GM12878 (cell line): Measurements from ENCODE around the gene BCAR3. TPM values are rescaled to one million over a fixed set of nuclear protein-coding genes. Genes with fewer than 3 reads are reported as not detected.

Experiments used
- ATAC-seq: fragments of 200-7000 bp; cut with Tn5 transposase; 3 replicates; pipeline ENCODE4 v1.9.1; 2020; ENCODE audit warnings: mild to moderate bottlenecking, moderate library complexity
- BruUV-seq: library from RNA; stranded (reverse); fragments of 400-500 nt; replicated peaks from 2 replicates; lab custom pipeline; 2021; lab: Mats Ljungman, UMichigan
- CTCF ChIA-PET: fragments of 300-600 bp; sonication (Branson Sonifier 250); formaldehyde crosslinking; extraction: SDS; loops from one replicate; lab custom pipeline; 2021; ENCODE audit warnings: inconsistent platforms; lab: Yijun Ruan, JAX
- POLR2A ChIA-PET: fragments of 350-600 bp; formaldehyde crosslinking; extraction: SDS; loops from one replicate; lab custom pipeline; 2021; ENCODE audit warnings: inconsistent platforms; lab: Charles Lee
- RAD21 ChIA-PET: fragments of 300-600 bp; sonication (Branson Sonifier 250); formaldehyde crosslinking; loops from one replicate; lab custom pipeline; 2023; ENCODE audit warnings: antibody characterized with exemption; ENCODE audit not compliant: unreplicated experiment; lab: Charles Lee
- SMC1A ChIA-PET: fragments of 300-600 bp; sonication (Branson Sonifier 250); formaldehyde crosslinking; loops from one replicate; lab custom pipeline; 2023; ENCODE audit not compliant: unreplicated experiment, uncharacterized antibody; lab: Charles Lee
- DNase-seq: peaks from one replicate; pipeline ENCODE4 v3.0.0-alpha.2; 2011; ENCODE audit warnings: low read depth, low spot score
- FAIRE-seq: peaks from 3 replicates; lab custom pipeline; 2011; peaks lifted over from hg19 to GRCh38; lab: Jason Lieb, UNC
- H2AFZ ChIP-seq: 2 replicates; pipeline ENCODE4 v1.6.0; 2011; ENCODE audit warnings: low read depth, low read length, control low read depth; ENCODE audit not compliant: control insufficient read depth
- H3K27ac ChIP-seq: 2 replicates; pipeline ENCODE4 v1.5.1; 2011; ENCODE audit warnings: control low read depth; ENCODE audit not compliant: control insufficient read depth, insufficient read depth
- H3K27me3 ChIP-seq, 2 experiments: replicated peaks in 1 of 2; 2 replicates each; pipeline versions ENCODE4 v1.6.0 to v1.6.1; 2011; ENCODE audit warnings: low read length in 1 of 2; ENCODE audit not compliant: control insufficient read depth in 2 of 2, insufficient read depth in 2 of 2
- H3K36me3 ChIP-seq, 2 experiments: 2 replicates each; pipeline ENCODE4 v1.5.1; 2011; ENCODE audit warnings: low read length in 1 of 2; ENCODE audit not compliant: control insufficient read depth in 2 of 2, insufficient read depth in 2 of 2
- H3K4me1 ChIP-seq: 2 replicates; pipeline ENCODE4 v1.6.1; 2011; ENCODE audit warnings: mild to moderate bottlenecking, low read length, moderate library complexity, mixed read lengths; ENCODE audit not compliant: control insufficient read depth, insufficient read depth
- H3K4me2 ChIP-seq: 2 replicates; pipeline ENCODE4 v1.6.0; 2011; ENCODE audit warnings: control low read depth; ENCODE audit not compliant: control insufficient read depth, insufficient read depth
- H3K4me3 ChIP-seq: fragments of 200-600 bp; sonication (generic); 2 replicates; pipeline ENCODE4 v1.5.1; 2016
- H3K79me2 ChIP-seq: 2 replicates; pipeline ENCODE4 v1.6.0; 2011; ENCODE audit warnings: low read length; ENCODE audit not compliant: control insufficient read depth, insufficient read depth
- H3K9ac ChIP-seq: 2 replicates; pipeline ENCODE4 v1.8.0; 2011; ENCODE audit warnings: low read length, control low read depth, mixed read lengths; ENCODE audit not compliant: control insufficient read depth, insufficient read depth
- H3K9me3 ChIP-seq: replicated peaks from 3 replicates; pipeline ENCODE4 v1.5.1; 2011; ENCODE audit warnings: mild to moderate bottlenecking, low read length; ENCODE audit not compliant: control insufficient read depth, insufficient read depth
- H4K20me1 ChIP-seq: 2 replicates; pipeline ENCODE4 v1.6.0; 2011; ENCODE audit not compliant: control insufficient read depth, insufficient read depth
- CREB1 ChIP-seq: IDR thresholded peaks from 2 replicates; pipeline ENCODE4 v1.6.1; 2012; ENCODE audit warnings: low read depth, mild to moderate bottlenecking, inconsistent platforms
- EP300 ChIP-seq, 2 experiments: fragments of 150-350 bp in 1 of 2; IDR thresholded peaks; 2 replicates each; pipeline ENCODE4 v1.6.1; 2011 to 2012; ENCODE audit warnings: low read depth in 2 of 2, low read length in 2 of 2, borderline replicate concordance in 1 of 2, improper control_type of control experiment in 1 of 2, inconsistent platforms in 1 of 2; ENCODE audit not compliant: control insufficient read depth in 1 of 2
- FOS ChIP-seq: IDR thresholded peaks from 3 replicates; pipeline ENCODE4 v1.6.1; 2011; ENCODE audit warnings: borderline replicate concordance; ENCODE audit not compliant: insufficient read length; ENCODE audit errors: extremely low read depth
- HDAC2 ChIP-seq: fragments of 200-600 bp; sonication (generic); IDR thresholded peaks from 2 replicates; pipeline ENCODE4 v1.6.1; 2017
- KAT2A ChIP-seq: conservative IDR thresholded peaks from 2 replicates; pipeline ENCODE4 v1.6.1; 2011; ENCODE audit warnings: low read depth, low read length; ENCODE audit not compliant: control insufficient read depth
- MXI1 ChIP-seq: fragments of 150-350 bp; IDR thresholded peaks from 2 replicates; pipeline ENCODE4 v1.6.1; 2011; ENCODE audit warnings: low read depth, mild to moderate bottlenecking, inconsistent platforms, low read length, improper control_type of control experiment
- PAX5 ChIP-seq: IDR thresholded peaks from 2 replicates; pipeline ENCODE4 v1.6.1; 2011; ENCODE audit warnings: low read depth, low read length, borderline replicate concordance
- SIX5 ChIP-seq: IDR thresholded peaks from 2 replicates; pipeline ENCODE4 v1.6.1; 2011; ENCODE audit warnings: mild to moderate bottlenecking, low read depth, low read length, moderate library complexity; ENCODE audit not compliant: severe bottlenecking
- ZSCAN29 ChIP-seq: fragments of 450-650 bp; IDR thresholded peaks from 2 replicates; pipeline ENCODE4 v1.6.1; 2017; ENCODE audit warnings: mild to moderate bottlenecking, moderate library complexity
- WGBS: methylation state at CpG from one replicate; pipeline ENCODE4 v1.1.6; 2016; ENCODE audit warnings: low lambda C conversion rate; ENCODE audit not compliant: insufficient replicate concordance, insufficient coverage; ENCODE audit errors: missing lambda C conversion rate; 5-methylcytosine and 5-hydroxymethylcytosine counted together
- in situ Hi-C: fragments of 300-500 bp; cut with MboI; formaldehyde crosslinking; loops from 9 replicates; pipeline ENCODE4 v1.14.3; 2018; ENCODE audit warnings: mixed read lengths
- intact Hi-C: fragments of 100-400 bp; cut with micrococcal nuclease; formaldehyde crosslinking; loops from one replicate; pipeline ENCODE4 v1.14.2; 2022; ENCODE audit not compliant: unreplicated experiment
- polyA plus RNA-seq, 11 experiments: library from polyadenylated mRNA; depleted of rRNA in 4 of 11; unstranded in 6 of 11; stranded (reverse) in 5 of 11; fragments of >200 nt; fragmentation: Nextera tagmentation in 4 of 11; fragmentation: Illumina TruSeq in 1 of 11; extraction: Ambion mirVana in 4 of 11; extraction: Trizol in 1 of 11; gene quantifications; 1 replicate in 1 of 11; 2 replicates in 10 of 11; pipeline versions ENCODE4 v1.2.1 to v1.2.3, GENCODE V29; 2011 to 2016; ENCODE audit warnings: inconsistent platforms in 2 of 11, missing spikeins in 2 of 11, low read depth in 1 of 11
- total RNA-seq, 4 experiments: library from RNA; depleted of rRNA in 3 of 4; stranded (reverse); fragments of >200 nt in 3 of 4; fragmentation: Illumina TruSeq in 1 of 4; extraction: Trizol in 1 of 4; gene quantifications; 2 replicates each; pipeline versions ENCODE4 v1.2.1 to v1.2.3, GENCODE V29; 2013 to 2021
- TF ChIP-seq, protein P1 (sequence below): fragments of 450-650 bp; formaldehyde crosslinking; IDR thresholded peaks from 2 replicates; pipeline ENCODE4 v1.4.0; 2022; ENCODE audit warnings: mild to moderate bottlenecking, moderate library complexity
- TF ChIP-seq, protein P2 (sequence below): IDR thresholded peaks from 2 replicates; pipeline ENCODE4 v1.6.1; 2011; ENCODE audit warnings: low read depth, mild to moderate bottlenecking, low read length, moderate library complexity, borderline replicate concordance; ENCODE audit errors: extremely low read depth

The BCAR3 gene
- total and polyA plus RNA-seq, 10 of the 15 experiments (the other 5 are each of a cell fraction or from before 2014, with no cell fraction given) = 1.3 to 6.6 (median 1.8) TPM

DNA sequence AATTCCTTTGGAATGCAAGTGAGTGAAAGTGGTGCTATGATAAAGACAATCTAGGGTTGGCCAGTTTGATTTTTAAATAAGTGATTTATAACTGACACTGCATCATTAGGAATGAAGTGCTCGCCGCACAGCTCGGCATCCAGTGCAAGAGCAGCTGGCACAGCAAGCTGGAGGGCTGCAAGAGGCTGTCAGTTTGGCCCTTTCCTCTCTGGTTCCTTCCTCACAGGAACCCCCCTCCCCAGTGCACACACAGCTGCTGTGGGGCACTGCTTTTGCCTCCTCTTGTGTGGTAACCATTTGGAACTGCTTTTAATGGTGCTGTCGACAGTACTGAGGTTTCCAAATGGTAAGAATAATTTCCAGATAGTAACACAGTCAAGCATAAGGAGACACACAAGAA, 10.4 kb upstream of the BCAR3 start (continued):
- TF ChIP-seq, protein P1, sequence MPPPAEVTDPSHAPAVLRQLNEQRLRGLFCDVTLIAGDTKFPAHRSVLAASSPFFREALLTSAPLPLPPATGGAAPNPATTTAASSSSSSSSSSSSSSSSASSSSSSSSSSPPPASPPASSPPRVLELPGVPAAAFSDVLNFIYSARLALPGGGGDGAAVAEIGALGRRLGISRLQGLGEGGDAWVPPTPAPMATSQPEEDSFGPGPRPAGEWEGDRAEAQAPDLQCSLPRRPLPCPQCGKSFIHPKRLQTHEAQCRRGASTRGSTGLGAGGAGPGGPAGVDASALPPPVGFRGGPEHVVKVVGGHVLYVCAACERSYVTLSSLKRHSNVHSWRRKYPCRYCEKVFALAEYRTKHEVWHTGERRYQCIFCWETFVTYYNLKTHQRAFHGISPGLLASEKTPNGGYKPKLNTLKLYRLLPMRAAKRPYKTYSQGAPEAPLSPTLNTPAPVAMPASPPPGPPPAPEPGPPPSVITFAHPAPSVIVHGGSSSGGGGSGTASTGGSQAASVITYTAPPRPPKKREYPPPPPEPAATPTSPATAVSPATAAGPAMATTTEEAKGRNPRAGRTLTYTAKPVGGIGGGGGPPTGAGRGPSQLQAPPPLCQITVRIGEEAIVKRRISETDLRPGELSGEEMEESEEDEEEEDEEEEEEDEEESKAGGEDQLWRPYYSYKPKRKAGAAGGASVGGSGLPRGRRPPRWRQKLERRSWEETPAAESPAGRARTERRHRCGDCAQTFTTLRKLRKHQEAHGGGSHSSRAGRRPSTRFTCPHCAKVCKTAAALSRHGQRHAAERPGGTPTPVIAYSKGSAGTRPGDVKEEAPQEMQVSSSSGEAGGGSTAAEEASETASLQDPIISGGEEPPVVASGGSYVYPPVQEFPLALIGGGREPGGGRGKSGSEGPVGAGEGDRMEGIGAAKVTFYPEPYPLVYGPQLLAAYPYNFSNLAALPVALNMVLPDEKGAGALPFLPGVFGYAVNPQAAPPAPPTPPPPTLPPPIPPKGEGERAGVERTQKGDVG (CRISPR knock-in tag) = no peak
- TF ChIP-seq MXI1 = no peak
- TF ChIP-seq HDAC2 = no peak

DNA sequence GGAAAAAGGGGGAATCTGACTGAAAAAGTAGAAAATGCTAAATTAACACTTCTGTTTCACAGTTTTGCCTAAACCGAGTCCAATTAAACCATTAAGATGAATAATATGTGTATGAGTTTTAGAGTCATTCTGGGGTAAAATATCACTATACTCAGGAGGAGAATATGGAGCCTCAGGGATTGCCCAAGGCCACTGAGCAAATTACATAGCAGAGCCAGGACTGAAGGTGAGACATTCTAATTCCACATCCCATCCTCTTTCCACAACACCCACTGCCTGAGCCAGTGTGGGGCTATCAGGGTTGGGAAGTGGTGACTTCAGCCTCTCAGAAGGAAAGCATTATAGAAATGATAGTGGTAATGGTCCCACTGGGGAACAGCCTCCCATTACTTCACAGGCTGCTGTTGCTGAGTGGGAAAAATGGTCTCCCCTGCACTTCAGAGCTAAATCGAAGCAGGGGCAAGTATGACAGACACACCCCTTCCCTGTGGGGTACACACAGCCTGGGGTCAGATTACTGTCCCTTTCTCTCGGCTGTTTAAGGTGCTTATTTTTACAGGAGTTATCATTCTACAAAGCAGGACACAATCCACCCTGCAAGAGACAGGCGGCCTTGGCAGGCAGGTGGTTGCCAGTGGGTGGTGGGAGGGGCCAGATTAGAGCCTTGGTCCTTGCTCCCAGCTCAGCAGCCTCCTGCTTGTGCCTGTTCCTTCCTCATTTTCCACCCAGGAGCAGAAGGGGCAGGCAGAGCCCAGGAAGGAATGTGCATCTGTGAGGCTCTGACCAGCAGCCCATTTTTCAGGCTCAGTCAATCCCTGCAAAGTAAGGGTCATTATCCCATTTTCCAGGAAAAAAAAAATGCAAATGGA, 9.5 kb upstream of the BCAR3 start:
- no peaks in the 10 kb centered on the region for H3K27me3 ChIP-seq
- H3K4me2 ChIP-seq = no peak overlapping the region
- BruUV-seq = no TSS peak
- no peaks in the 10 kb centered on the region for H3K9me3 ChIP-seq
- FAIRE-seq = no peak
- SMC1A ChIA-PET = interaction anchor here (2.0 to 7.1 kb wide), 4 partner anchors 14 to 59 kb away, joined by 6 to 104 read pairs (median 18); no protein-coding TSS in a partner anchor
- H3K9ac ChIP-seq = no peak overlapping the region
- WGBS = 94% methylated on average over 4 of the region's 4 CpGs
- RAD21 ChIA-PET = interaction anchor here (1.0 to 6.6 kb wide), 5 partner anchors 11 to 62 kb away, joined by 3 to 69 read pairs (median 4); no protein-coding TSS in a partner anchor
- no peaks in the 10 kb centered on the region for H3K79me2 ChIP-seq
- CTCF ChIA-PET = interaction anchor here (0.6 to 2.9 kb wide), 6 partner anchors 9 to 155 kb away, joined by 3 to 16 read pairs (median 3); partner anchors contain the start of gene BCAR3
- no peaks in the 10 kb centered on the region for H3K36me3 ChIP-seq
- H4K20me1 ChIP-seq = no peaks in the 10 kb centered on the region
- H3K4me3 ChIP-seq = no peak overlapping the region
- in situ Hi-C loops = no loop called here
- POLR2A ChIA-PET = interaction anchor here (5.4 kb wide), 1 partner anchor 13 kb away, joined by 38 read pairs; no protein-coding TSS in a partner anchor
- DNase-seq = no peak
- no peak overlapping the region for H3K27ac ChIP-seq
- H2AFZ ChIP-seq = no peak overlapping the region
- H3K4me1 ChIP-seq = peaks cover 48% of the 10 kb centered on the region
- intact Hi-C loops = no loop called here
- ATAC-seq = no peak
- TF ChIP-seq, protein P2, sequence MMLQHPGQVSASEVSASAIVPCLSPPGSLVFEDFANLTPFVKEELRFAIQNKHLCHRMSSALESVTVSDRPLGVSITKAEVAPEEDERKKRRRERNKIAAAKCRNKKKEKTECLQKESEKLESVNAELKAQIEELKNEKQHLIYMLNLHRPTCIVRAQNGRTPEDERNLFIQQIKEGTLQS = no peak
- TF ChIP-seq PAX5 (no peak), FOS (no peak), SIX5 (no peak), KAT2A (no peak), ZSCAN29 (no peak), EP300 (IDR thresholded peaks at IDR 0.05; ENCODE audit: borderline replicate concordance in 1 of 2, control insufficient read depth in 1 of 2, low read depth in 2 of 2, low read length in 2 of 2) (no peak), CREB1 (no peak)
